Measurements from ENCODE around the gene GNA15.

Gene GNA15

DNA sequence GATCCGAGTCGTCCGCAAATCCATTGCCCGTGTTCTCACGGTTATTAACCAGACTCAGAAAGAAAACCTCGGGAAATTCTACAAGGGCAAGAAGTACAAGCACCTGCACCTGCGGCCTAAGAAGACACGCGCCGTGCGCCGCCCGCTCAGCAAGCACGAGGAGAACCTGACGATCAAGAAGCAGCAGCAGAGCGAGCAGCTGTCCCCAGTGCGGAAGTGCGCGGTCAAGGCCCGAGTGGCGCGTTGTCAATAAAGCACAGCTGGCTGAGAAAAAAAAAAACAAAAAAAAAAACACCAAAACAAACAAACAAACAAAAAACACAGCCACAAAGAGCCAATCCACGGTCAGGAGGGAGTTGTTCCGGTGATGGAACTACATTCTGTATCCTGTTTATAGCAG is 4.7 kb upstream of the GNA15 start:
- DNase-seq (ENCODE audit: insufficient read length, low spot score): no peak
- TF ChIP-seq TAF1 (IDR thresholded peaks at IDR 0.05; ENCODE audit: low read depth, low read length) (no peak), POLR2A (IDR thresholded peaks at IDR 0.05; ENCODE audit: low read depth, low read length) (no peak), POLR2AphosphoS5 (IDR thresholded peaks at IDR 0.05; ENCODE audit: low read depth, low read length) (no peak), POU2F2 (IDR thresholded peaks at IDR 0.05; ENCODE audit: low read depth, low read length) (no peak), PAX5 (IDR thresholded peaks at IDR 0.05; ENCODE audit: insufficient read depth, low read length, severe bottlenecking) (no peak), SPI1 (IDR thresholded peaks at IDR 0.05; ENCODE audit: low read depth, low read length) (no peak)
- no peak for FAIRE-seq

DNA sequence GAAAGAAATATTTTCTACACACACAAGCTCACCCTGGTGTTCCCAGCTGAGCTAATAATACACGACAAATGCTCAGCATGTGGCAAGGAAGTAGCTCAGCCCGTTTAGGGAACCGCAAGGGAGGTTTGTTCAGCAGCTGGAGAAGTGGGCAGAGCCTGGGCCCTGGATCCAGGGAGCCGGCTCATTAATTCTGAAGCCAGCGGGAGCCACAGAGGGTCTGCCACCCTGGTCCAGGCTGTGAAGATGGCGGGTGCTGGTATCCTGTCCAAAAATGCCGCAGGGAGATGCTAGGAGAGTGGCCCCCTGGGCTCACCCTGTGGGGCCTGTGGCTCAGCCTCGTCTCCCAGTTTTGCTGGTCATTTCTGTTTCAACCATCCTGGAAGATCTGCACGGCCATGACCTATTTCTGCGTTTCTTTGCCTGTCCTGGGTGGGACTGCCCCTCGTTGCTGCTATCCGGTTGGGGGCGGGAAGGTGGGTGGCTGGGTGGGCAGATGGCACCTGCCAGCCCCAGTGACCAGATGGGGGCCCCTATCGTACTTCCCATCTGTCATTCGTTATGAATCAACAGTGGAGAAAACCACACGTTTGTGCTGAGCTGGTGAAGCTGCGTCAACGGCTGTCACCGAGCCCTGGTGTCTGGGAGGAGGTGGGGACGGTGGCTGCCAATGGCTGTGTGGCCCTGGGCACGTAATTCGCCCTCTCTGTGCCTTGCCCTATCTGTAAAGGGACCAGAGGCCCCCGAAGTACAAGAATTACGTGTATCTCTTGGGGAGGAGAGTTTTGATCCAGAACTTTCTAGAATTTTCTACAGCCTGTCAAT is 2.7 kb upstream of the GNA15 start:
- FAIRE-seq (peak; percentile 99), DNase-seq (ENCODE audit: insufficient read length, low spot score) (peak; percentile 64)
- TF ChIP-seq SPI1 (IDR thresholded peaks at IDR 0.05; ENCODE audit: low read depth, low read length) (peak; percentile 53), TAF1 (IDR thresholded peaks at IDR 0.05; ENCODE audit: low read depth, low read length) (no peak)

GRCh38 chr19:3133793-3134116 is 2.1 kb upstream of the GNA15 start:
- FAIRE-seq: no peak
- no peak for DNase-seq (ENCODE audit: insufficient read length, low spot score)
- TF ChIP-seq POLR2AphosphoS5 (IDR thresholded peaks at IDR 0.05; ENCODE audit: low read depth, low read length) (no peak), POLR2A (IDR thresholded peaks at IDR 0.05; ENCODE audit: low read depth, low read length) (no peak), POU2F2 (IDR thresholded peaks at IDR 0.05; ENCODE audit: low read depth, low read length) (no peak), PAX5 (IDR thresholded peaks at IDR 0.05; ENCODE audit: insufficient read depth, low read length, severe bottlenecking) (no peak), SPI1 (IDR thresholded peaks at IDR 0.05; ENCODE audit: low read depth, low read length) (no peak), TAF1 (IDR thresholded peaks at IDR 0.05; ENCODE audit: low read depth, low read length) (no peak)

DNA sequence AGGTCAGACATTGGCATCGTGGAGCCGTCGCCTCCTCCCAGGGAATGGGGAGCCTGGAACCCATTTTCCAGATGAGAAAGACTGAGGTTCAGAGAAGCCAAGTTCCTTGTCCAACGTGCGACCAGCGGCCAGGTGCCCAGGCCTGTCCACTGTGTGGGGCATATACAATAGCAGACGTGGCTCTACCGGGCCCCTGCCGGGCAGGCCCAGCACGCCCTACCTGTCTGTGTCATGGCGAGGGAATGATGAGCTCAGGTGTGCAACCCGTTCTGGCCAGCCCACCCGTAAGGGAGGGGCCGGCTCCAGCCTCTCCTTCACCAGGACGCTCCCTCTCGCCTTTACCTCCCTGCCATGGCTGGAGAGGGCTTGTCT is 837 bp downstream of the GNA15 start:
- DNase-seq (ENCODE audit: insufficient read length, low spot score) (no peak), FAIRE-seq (peak; percentile 56)
- TF ChIP-seq TAF1 (IDR thresholded peaks at IDR 0.05; ENCODE audit: low read depth, low read length) (no peak), POLR2AphosphoS5 (IDR thresholded peaks at IDR 0.05; ENCODE audit: low read depth, low read length) (no peak), PAX5 (IDR thresholded peaks at IDR 0.05; ENCODE audit: insufficient read depth, low read length, severe bottlenecking) (no peak), SPI1 (IDR thresholded peaks at IDR 0.05; ENCODE audit: low read depth, low read length) (no peak), POU2F2 (IDR thresholded peaks at IDR 0.05; ENCODE audit: low read depth, low read length) (no peak), POLR2A (IDR thresholded peaks at IDR 0.05; ENCODE audit: low read depth, low read length) (no peak)

GRCh38 chr19:3137119-3137518 is 1.3 kb downstream of the GNA15 start:
- peak; percentile 54 for FAIRE-seq
- TF ChIP-seq POLR2A (IDR thresholded peaks at IDR 0.05; ENCODE audit: low read depth, low read length) (no peak), POLR2AphosphoS5 (IDR thresholded peaks at IDR 0.05; ENCODE audit: low read depth, low read length) (no peak), POU2F2 (IDR thresholded peaks at IDR 0.05; ENCODE audit: low read depth, low read length) (no peak), SPI1 (IDR thresholded peaks at IDR 0.05; ENCODE audit: low read depth, low read length) (no peak), TAF1 (IDR thresholded peaks at IDR 0.05; ENCODE audit: low read depth, low read length) (no peak), PAX5 (IDR thresholded peaks at IDR 0.05; ENCODE audit: insufficient read depth, low read length, severe bottlenecking) (no peak)
- DNase-seq (ENCODE audit: insufficient read length, low spot score): no peak

DNA sequence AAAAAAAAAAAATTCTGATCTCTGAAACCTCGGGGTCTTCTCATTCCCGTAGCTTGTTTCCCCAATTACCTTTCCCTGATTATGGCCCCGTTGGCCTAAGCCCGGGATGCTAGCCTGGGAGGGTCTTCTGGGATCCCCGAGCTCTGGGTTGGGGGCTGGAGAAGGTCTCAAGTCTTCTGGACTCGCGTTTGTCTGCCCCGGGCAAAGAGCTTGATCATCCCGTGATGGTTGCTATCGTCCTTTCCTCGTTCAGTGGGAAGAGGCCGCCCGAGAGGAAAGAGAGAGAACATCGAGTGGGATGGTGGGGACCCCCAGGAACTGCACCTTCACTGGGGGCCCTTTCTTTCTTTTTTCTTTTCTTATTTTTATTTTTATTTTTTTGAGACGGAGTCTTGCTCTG is 2.4 kb downstream of the GNA15 start:
- DNase-seq (ENCODE audit: insufficient read length, low spot score): no peak
- no peak for FAIRE-seq
- no peak for TF ChIP-seq POLR2A (IDR thresholded peaks at IDR 0.05; ENCODE audit: low read depth, low read length)
- no peak for TF ChIP-seq PAX5 (IDR thresholded peaks at IDR 0.05; ENCODE audit: insufficient read depth, low read length, severe bottlenecking)
- no peak for TF ChIP-seq SPI1 (IDR thresholded peaks at IDR 0.05; ENCODE audit: low read depth, low read length)
- no peak for TF ChIP-seq TAF1 (IDR thresholded peaks at IDR 0.05; ENCODE audit: low read depth, low read length)
- TF ChIP-seq POLR2AphosphoS5 (IDR thresholded peaks at IDR 0.05; ENCODE audit: low read depth, low read length): no peak
- no peak for TF ChIP-seq POU2F2 (IDR thresholded peaks at IDR 0.05; ENCODE audit: low read depth, low read length)

DNA sequence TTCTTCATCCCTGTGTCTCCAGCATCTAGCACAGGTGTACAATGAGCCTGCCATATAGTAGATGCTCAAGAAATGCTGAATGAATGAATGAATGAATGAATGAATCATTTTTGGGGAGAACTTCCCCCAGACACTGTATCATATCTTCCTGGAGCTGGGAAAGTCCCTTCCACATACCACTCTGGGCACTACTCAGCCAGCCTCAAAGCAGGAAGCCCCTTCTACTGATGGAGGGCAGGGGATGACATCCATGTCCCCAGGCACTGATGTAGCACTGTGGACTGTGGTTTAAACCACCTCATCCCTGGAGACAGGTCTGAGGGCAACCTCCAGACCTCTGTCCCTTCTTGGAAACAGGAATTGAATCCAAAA is 4.8 kb downstream of the GNA15 start:
- FAIRE-seq (peak; percentile 33), DNase-seq (ENCODE audit: insufficient read length, low spot score) (no peak)
- TF ChIP-seq TAF1 (IDR thresholded peaks at IDR 0.05; ENCODE audit: low read depth, low read length) (no peak), POLR2AphosphoS5 (IDR thresholded peaks at IDR 0.05; ENCODE audit: low read depth, low read length) (no peak), POLR2A (IDR thresholded peaks at IDR 0.05; ENCODE audit: low read depth, low read length) (no peak), SPI1 (IDR thresholded peaks at IDR 0.05; ENCODE audit: low read depth, low read length) (no peak), PAX5 (IDR thresholded peaks at IDR 0.05; ENCODE audit: insufficient read depth, low read length, severe bottlenecking) (no peak), POU2F2 (IDR thresholded peaks at IDR 0.05; ENCODE audit: low read depth, low read length) (no peak)

DNA sequence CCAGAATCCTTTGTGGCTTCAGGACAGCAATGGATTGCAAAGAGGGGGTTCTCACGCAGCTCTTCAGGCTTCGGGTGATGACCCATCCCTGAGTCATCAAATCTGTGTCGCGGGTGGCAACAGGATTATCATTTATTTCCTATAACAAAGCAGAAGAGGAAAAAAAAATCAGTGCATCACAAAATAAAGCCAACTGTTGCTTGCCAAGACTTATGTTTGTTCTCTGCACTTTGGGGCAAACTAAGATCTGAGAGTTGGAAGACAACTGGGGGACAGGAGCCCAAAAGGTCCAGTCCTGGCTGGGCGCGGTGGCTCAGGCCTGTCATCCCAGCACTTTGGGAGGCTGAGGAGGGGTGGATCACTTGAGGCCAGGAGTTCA is 6.4 kb downstream of the GNA15 start:
- no peak for DNase-seq (ENCODE audit: insufficient read length, low spot score)
- FAIRE-seq: no peak
- TF ChIP-seq PAX5 (IDR thresholded peaks at IDR 0.05; ENCODE audit: insufficient read depth, low read length, severe bottlenecking) (no peak), POU2F2 (IDR thresholded peaks at IDR 0.05; ENCODE audit: low read depth, low read length) (no peak), POLR2AphosphoS5 (IDR thresholded peaks at IDR 0.05; ENCODE audit: low read depth, low read length) (no peak), SPI1 (IDR thresholded peaks at IDR 0.05; ENCODE audit: low read depth, low read length) (no peak), POLR2A (IDR thresholded peaks at IDR 0.05; ENCODE audit: low read depth, low read length) (no peak), TAF1 (IDR thresholded peaks at IDR 0.05; ENCODE audit: low read depth, low read length) (no peak)

DNA sequence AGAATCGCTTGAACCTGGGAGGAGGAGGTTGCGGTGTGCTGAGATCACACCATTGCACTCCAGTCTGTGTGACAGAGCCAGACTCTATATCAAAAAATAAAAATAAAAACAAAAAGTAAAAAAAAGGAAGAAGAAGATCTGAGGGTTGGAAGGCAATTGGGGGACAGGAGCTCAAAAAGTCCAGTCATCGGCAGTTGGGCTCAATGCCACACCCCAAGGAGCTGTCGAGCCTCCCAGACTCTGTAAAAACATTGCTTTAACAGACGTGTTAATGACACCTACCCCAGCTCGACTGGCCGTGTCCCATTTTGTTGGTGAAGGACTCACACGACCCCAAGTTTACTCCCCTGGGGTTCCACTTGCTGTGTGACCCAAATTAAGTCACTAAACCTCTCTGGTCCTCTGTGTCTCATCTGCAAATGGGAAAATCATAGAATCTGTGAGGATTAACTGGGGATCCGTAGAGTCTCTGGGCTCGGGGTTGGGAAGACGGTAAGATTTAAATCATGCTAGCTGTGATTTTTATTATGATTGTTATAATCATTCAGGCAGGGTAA is 7.0 kb downstream of the GNA15 start:
- FAIRE-seq (no peak), DNase-seq (ENCODE audit: insufficient read length, low spot score) (no peak)
- TF ChIP-seq POLR2AphosphoS5 (IDR thresholded peaks at IDR 0.05; ENCODE audit: low read depth, low read length): no peak
- no peak for TF ChIP-seq TAF1 (IDR thresholded peaks at IDR 0.05; ENCODE audit: low read depth, low read length)
- TF ChIP-seq PAX5 (IDR thresholded peaks at IDR 0.05; ENCODE audit: insufficient read depth, low read length, severe bottlenecking): no peak
- no peak for TF ChIP-seq SPI1 (IDR thresholded peaks at IDR 0.05; ENCODE audit: low read depth, low read length)
- TF ChIP-seq POLR2A (IDR thresholded peaks at IDR 0.05; ENCODE audit: low read depth, low read length): no peak
- TF ChIP-seq POU2F2 (IDR thresholded peaks at IDR 0.05; ENCODE audit: low read depth, low read length): no peak
